ENCODE data around the gene ERC2. TPM values are rescaled to one million over a fixed set of nuclear protein-coding genes. Genes with fewer than 3 reads are reported as not detected.

ERC2 gene
- polyA plus RNA-seq, 3 donors, result not detected

DNA sequence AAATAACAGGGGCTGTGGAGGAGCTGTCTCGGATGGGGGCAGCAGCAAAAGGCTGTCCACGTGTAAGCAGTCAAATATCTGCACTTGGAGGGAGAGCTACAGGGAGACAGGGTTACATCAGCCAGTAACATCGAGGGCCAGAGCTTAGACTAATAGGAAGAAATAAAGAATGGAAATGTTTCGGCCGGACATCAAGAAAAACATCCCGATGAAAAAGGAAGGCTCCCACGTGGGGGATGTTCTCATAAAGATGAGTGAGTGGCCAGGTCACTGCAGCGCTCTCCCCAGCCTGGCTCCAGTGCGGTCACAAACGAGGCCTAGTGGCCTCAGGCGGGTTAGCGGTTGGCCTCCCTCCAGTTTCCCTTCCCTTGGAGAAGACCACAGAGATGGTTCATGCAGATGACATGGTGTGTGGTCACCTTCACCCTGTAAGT is 925.1 kb downstream of the ERC2 start:
- WGBS (ENCODE audit: insufficient coverage), result 82% methylated on average over 9 of the region's 12 CpGs
- H3K79me2 ChIP-seq (ENCODE audit: insufficient read depth, low read length), result no peaks in the 10 kb centered on the region
- no peaks in the 10 kb centered on the region for H3K4me1 ChIP-seq (ENCODE audit: control insufficient read depth in 1 of 2, insufficient read depth in 2 of 2, low read length in 2 of 2)
- H3K27me3 ChIP-seq (ENCODE audit: control insufficient read depth in 2 of 2, insufficient read depth in 2 of 2, low read length in 2 of 2), result no peaks in the 10 kb centered on the region
- H3K36me3 ChIP-seq (replicated peaks in 1 of 2; ENCODE audit: control insufficient read depth in 1 of 2, insufficient read depth in 2 of 2, low read length in 2 of 2), result no peaks in the 10 kb centered on the region
- H3K4me3 Mint-ChIP-seq, result no peak overlapping the region
- H3K9me3 ChIP-seq (replicated peaks in 1 of 2; ENCODE audit: control insufficient read depth in 1 of 2, insufficient read depth in 1 of 2, low read length in 2 of 2), result no peaks in the 10 kb centered on the region
- H3K36me3 Mint-ChIP-seq, result no peaks in the 10 kb centered on the region
- no peaks in the 10 kb centered on the region for H3K4me1 Mint-ChIP-seq
- H3K27ac Mint-ChIP-seq, result no peak overlapping the region
- no peak overlapping the region for H3K9ac ChIP-seq (ENCODE audit: insufficient read depth, low read length, poor library complexity, severe bottlenecking)
- no peaks in the 10 kb centered on the region for H4K20me1 ChIP-seq (ENCODE audit: insufficient read depth, low read length)
- no peak overlapping the region for H2AFZ ChIP-seq (ENCODE audit: insufficient read depth, low read depth, low read length, poor library complexity, severe bottlenecking)
- no peak overlapping the region for H3K4me3 ChIP-seq (replicated peaks in 1 of 3; ENCODE audit: low read depth in 2 of 3, low read length in 3 of 3)
- H3K4me2 ChIP-seq (replicated peaks; ENCODE audit: extremely low read depth, low read length, poor library complexity, severe bottlenecking), result no peak overlapping the region
- intact Hi-C loops (cut with micrococcal nuclease), result no loop called here
- H3K27me3 Mint-ChIP-seq (ENCODE audit: low read depth in 3 of 3), result peaks cover 3 to 7% (median 5%) of the 10 kb centered on the region in 3 donors
- DNase-seq, result no peak
- peaks cover 0 to 11% (median 3%) of the 10 kb centered on the region in 7 donors for H3K9me3 Mint-ChIP-seq
- TF ChIP-seq, protein P1, sequence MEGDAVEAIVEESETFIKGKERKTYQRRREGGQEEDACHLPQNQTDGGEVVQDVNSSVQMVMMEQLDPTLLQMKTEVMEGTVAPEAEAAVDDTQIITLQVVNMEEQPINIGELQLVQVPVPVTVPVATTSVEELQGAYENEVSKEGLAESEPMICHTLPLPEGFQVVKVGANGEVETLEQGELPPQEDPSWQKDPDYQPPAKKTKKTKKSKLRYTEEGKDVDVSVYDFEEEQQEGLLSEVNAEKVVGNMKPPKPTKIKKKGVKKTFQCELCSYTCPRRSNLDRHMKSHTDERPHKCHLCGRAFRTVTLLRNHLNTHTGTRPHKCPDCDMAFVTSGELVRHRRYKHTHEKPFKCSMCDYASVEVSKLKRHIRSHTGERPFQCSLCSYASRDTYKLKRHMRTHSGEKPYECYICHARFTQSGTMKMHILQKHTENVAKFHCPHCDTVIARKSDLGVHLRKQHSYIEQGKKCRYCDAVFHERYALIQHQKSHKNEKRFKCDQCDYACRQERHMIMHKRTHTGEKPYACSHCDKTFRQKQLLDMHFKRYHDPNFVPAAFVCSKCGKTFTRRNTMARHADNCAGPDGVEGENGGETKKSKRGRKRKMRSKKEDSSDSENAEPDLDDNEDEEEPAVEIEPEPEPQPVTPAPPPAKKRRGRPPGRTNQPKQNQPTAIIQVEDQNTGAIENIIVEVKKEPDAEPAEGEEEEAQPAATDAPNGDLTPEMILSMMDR (IDR thresholded peaks at IDR 0.05), result no peak
- H3K27ac ChIP-seq (ENCODE audit: low read depth in 1 of 2, low read length in 2 of 2), result no peak overlapping the region

GRCh38 chr3:55541456-55541855 is 926.8 kb downstream of the ERC2 start:
- no peaks in the 10 kb centered on the region for H3K36me3 ChIP-seq (replicated peaks in 1 of 2; ENCODE audit: control insufficient read depth in 1 of 2, insufficient read depth in 2 of 2, low read length in 2 of 2)
- Mint-ChIP-seq H3K4me1 (no peaks in the 10 kb centered on the region), H3K4me3 (no peak overlapping the region), H3K27me3 (ENCODE audit: low read depth in 3 of 3) (peaks cover 0 to 4% (median 2%) of the 10 kb centered on the region in 3 donors), H3K27ac (no peak overlapping the region), H3K36me3 (no peaks in the 10 kb centered on the region), H3K9me3 (peaks cover 0 to 11% (median 3%) of the 10 kb centered on the region in 7 donors)
- H3K79me2 ChIP-seq (ENCODE audit: insufficient read depth, low read length), result no peaks in the 10 kb centered on the region
- H3K27me3 ChIP-seq (ENCODE audit: control insufficient read depth in 2 of 2, insufficient read depth in 2 of 2, low read length in 2 of 2), result no peaks in the 10 kb centered on the region
- no peak overlapping the region for H3K4me2 ChIP-seq (replicated peaks; ENCODE audit: extremely low read depth, low read length, poor library complexity, severe bottlenecking)
- no peaks in the 10 kb centered on the region for H3K4me1 ChIP-seq (ENCODE audit: control insufficient read depth in 1 of 2, insufficient read depth in 2 of 2, low read length in 2 of 2)
- H4K20me1 ChIP-seq (ENCODE audit: insufficient read depth, low read length), result no peaks in the 10 kb centered on the region
- intact Hi-C loops (cut with micrococcal nuclease), result no loop called here
- H2AFZ ChIP-seq (ENCODE audit: insufficient read depth, low read depth, low read length, poor library complexity, severe bottlenecking), result no peak overlapping the region
- no CpG with 5 or more reads among the region's 2 CpGs for WGBS (ENCODE audit: insufficient coverage)
- H3K9me3 ChIP-seq (replicated peaks in 1 of 2; ENCODE audit: control insufficient read depth in 1 of 2, insufficient read depth in 1 of 2, low read length in 2 of 2), result no peaks in the 10 kb centered on the region
- no peak overlapping the region for H3K4me3 ChIP-seq (replicated peaks in 1 of 3; ENCODE audit: low read depth in 2 of 3, low read length in 3 of 3)
- TF ChIP-seq, protein P1 (IDR thresholded peaks at IDR 0.05), result no peak
- H3K27ac ChIP-seq (ENCODE audit: low read depth in 1 of 2, low read length in 2 of 2), result no peak overlapping the region
- no peak overlapping the region for H3K9ac ChIP-seq (ENCODE audit: insufficient read depth, low read length, poor library complexity, severe bottlenecking)
- DNase-seq, result no peak

Data from CD14-positive monocyte (primary cell).